ENCODE measurements around the gene PFKM.

PFKM gene

DNA sequence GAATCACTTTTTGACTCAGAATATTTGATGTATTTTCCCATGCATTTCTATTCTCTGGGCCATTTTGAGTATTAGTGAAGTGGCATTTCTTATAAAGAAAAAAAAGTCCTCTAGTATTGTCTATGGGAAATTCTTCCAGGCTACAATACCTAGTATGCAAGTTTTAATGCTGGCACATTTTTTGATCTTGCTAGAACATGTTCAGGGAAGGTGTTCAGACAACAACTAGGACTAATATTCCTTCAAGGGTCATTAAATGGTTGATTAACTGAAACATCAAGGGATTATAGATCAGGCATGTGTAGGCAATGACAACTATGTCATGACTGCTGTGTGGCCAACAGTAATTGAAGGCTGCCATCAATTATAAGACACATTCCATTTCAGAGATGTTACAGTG lies 71.9 kb downstream of the PFKM start:
- DNase-seq, result no peak

DNA sequence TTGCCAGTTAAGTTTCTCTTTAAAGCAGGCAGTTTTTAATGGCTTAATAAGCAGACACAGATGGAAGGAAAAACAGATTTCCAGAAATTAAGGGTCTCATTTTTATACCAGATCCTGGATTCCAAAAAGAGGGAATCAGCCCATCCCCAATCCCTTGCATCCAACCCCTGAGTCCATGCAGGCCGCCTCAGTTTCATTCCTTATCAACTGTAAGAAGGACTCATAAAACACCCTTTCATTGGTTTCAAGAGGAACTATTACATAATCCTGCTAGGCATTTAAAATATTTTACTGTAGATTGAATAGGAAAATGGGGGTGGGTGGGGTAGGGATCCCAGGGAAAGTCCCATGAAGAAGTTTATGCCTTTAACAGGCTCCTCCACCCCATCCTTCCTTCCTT lies 73.7 kb downstream of the PFKM start:
- DNase-seq, result no peak

DNA sequence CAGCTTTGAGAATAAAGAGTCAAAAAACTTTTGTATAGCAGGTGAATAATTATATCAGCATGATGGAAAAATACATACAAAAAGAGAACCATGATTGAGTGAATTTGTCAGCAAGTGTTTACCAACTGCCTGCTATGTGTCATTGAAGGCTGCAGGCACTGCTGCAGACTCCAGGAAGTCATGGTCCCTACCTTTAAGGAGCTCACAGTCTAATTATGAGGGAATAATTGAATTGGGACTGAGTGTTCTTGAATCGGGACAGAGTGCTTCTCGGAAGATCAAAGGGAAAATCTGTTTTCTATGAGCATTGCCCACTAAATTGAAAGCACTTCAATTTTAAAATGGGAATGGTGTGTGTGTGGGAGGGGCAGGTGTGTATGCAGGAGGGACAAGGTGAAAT lies 74.5 kb downstream of the PFKM start:
- DNase-seq, result no peak

DNA sequence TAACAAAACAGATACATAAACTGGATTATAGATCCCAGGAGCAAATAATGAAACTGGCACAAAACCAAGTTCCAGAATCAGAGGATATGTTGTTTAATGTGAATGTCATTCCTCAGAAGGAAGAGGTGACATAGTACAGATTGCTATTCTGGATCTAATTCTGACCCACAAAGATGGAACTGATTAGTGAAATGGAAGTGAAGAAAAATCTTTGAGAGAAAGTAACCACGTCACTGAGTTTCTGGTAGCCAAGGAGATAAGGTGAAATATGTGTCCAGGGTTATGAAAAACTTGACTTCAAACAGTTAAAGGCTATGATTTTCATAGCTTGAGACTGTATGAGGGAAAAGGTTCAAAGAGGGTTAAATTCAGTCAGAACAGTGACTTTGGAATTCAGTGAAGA lies 75.6 kb downstream of the PFKM start:
- no peak for DNase-seq
